ENCODE results near the gene SRPRA. TPM values are rescaled to one million over a fixed set of nuclear protein-coding genes. Genes with fewer than 3 reads are reported as not detected.
A peak's percentile ranks its signal among the peaks of the same experiment; 100 is the strongest.

SRPRA gene
- total and polyA plus RNA-seq, 7 donors, result 7.8 to 66.5 (median 53.2) TPM

- Histone ChIP-seq H3K36me3 (peaks cover 0 to 51% (median 22%) of the 10 kb centered on the region in 4 donors), H3K9me3 (no peaks in the 10 kb centered on the region), H3K27me3 (no peaks in the 10 kb centered on the region), H3K27ac (no peak overlapping the region), H3K4me1 (peaks cover 0 to 7% (median 6%) of the 10 kb centered on the region in 4 donors), H3K4me3 (no peak overlapping the region)
- TF ChIP-seq EP300 (IDR thresholded peaks at IDR 0.05), result no peak
- no peak for TF ChIP-seq POLR2A (IDR thresholded peaks at IDR 0.05)
- TF ChIP-seq CTCF (IDR thresholded peaks at IDR 0.05), result no peak
- no peak for TF ChIP-seq POLR2AphosphoS5 (IDR thresholded peaks at IDR 0.05)
- 89 to 95% methylated on average over 11 of the region's 11 CpGs for WGBS, 2 donors
- DNase-seq, result no peak
- intact Hi-C loops (cut with DNase I), result no loop called here
Measured at GRCh38 chr11:126277322-126277721, 8.6 kb upstream of the SRPRA start.

- DNase-seq, result peak; percentile 70
- no peaks in the 10 kb centered on the region for H3K27me3 ChIP-seq
- no peak for TF ChIP-seq EP300 (IDR thresholded peaks at IDR 0.05)
- H3K9me3 ChIP-seq, result no peaks in the 10 kb centered on the region
- peak overlapping the region; percentile 82 to 92 (median 90) for H3K27ac ChIP-seq
- H3K36me3 ChIP-seq, result peaks cover 14 to 46% (median 33%) of the 10 kb centered on the region in 4 donors
- intact Hi-C loops (cut with DNase I), result loop anchor here (2.0 to 10.0 kb wide), 3 partner anchors 58 to 674 kb away; partner anchors contain the start of genes CDON, FAM118B, RPUSD4 and STT3A
- peak overlapping the region; percentile 74 to 91 (median 80) for H3K4me3 ChIP-seq
- peaks cover 0 to 24% (median 16%) of the 10 kb centered on the region in 4 donors for H3K4me1 ChIP-seq
- 0 to 1% methylated on average over 23 of the region's 23 CpGs for WGBS, 2 donors
Measured at GRCh38 chr11:126268361-126268707, 361 bp downstream of the SRPRA start.

- peak overlapping the region; percentile 82 to 92 (median 90) for H3K27ac ChIP-seq
- H3K4me3 ChIP-seq, result peak overlapping the region; percentile 74 to 91 (median 80)
- TF ChIP-seq CTCF (IDR thresholded peaks at IDR 0.05) (no peak), EP300 (IDR thresholded peaks at IDR 0.05) (no peak), POLR2A (IDR thresholded peaks at IDR 0.05) (no peak), POLR2AphosphoS5 (IDR thresholded peaks at IDR 0.05) (no peak)
- no peaks in the 10 kb centered on the region for H3K9me3 ChIP-seq
- no peaks in the 10 kb centered on the region for H3K27me3 ChIP-seq
- intact Hi-C loops (cut with DNase I), result loop anchor here (2.0 to 10.0 kb wide), 3 partner anchors 57 to 673 kb away; partner anchors contain the start of genes CDON, FAM118B, RPUSD4 and STT3A
- H3K4me1 ChIP-seq, result peaks cover 0 to 24% (median 16%) of the 10 kb centered on the region in 4 donors
- WGBS, 2 donors, result 60 to 78% methylated on average over 6 of the region's 6 CpGs
- DNase-seq, result no peak
- H3K36me3 ChIP-seq, result peaks cover 18 to 47% (median 37%) of the 10 kb centered on the region in 4 donors
Measured at GRCh38 chr11:126267650-126268049, 1.0 kb downstream of the SRPRA start.

GRCh38 chr11:126265811-126266210 is 2.9 kb downstream of the SRPRA start:
- H3K36me3 ChIP-seq, result peaks cover 18 to 65% (median 42%) of the 10 kb centered on the region in 4 donors
- intact Hi-C loops (cut with DNase I), result loop anchor here (5.0 to 10.0 kb wide), 2 partner anchors 204 to 671 kb away; partner anchors contain the start of genes CDON and STT3A
- TF ChIP-seq POLR2AphosphoS5 (IDR thresholded peaks at IDR 0.05), result no peak
- no peak for TF ChIP-seq CTCF (IDR thresholded peaks at IDR 0.05)
- TF ChIP-seq POLR2A (IDR thresholded peaks at IDR 0.05), result no peak
- no peak for TF ChIP-seq EP300 (IDR thresholded peaks at IDR 0.05)

GRCh38 chr11:126263489-126263888 is 5.2 kb downstream of the SRPRA start:
- Histone ChIP-seq H3K36me3 (peaks cover 18 to 66% (median 42%) of the 10 kb centered on the region in 4 donors), H3K4me1 (peaks cover 0 to 14% (median 8%) of the 10 kb centered on the region in 4 donors), H3K4me3 (no peak overlapping the region), H3K27me3 (no peaks in the 10 kb centered on the region), H3K9me3 (no peaks in the 10 kb centered on the region), H3K27ac (no peak overlapping the region)
- WGBS, 2 donors, result 90 to 91% methylated on average over 6 of the region's 6 CpGs
- TF ChIP-seq POLR2AphosphoS5 (IDR thresholded peaks at IDR 0.05), result no peak
- TF ChIP-seq CTCF (IDR thresholded peaks at IDR 0.05), result no peak
- no peak for TF ChIP-seq EP300 (IDR thresholded peaks at IDR 0.05)
- no peak for TF ChIP-seq POLR2A (IDR thresholded peaks at IDR 0.05)
- intact Hi-C loops (cut with DNase I), result loop anchor here (10.0 kb wide), 1 partner anchor 669 kb away; the partner anchor contains the start of gene STT3A
- no peak for DNase-seq

More at GRCh38 chr11:126265811-126266210, 2.9 kb downstream of the SRPRA start:
- WGBS, 2 donors, result 75 to 89% methylated on average over 8 of the region's 8 CpGs
- Histone ChIP-seq H3K27ac (no peak overlapping the region), H3K4me3 (no peak overlapping the region), H3K9me3 (no peaks in the 10 kb centered on the region), H3K27me3 (no peaks in the 10 kb centered on the region), H3K4me1 (peaks cover 0 to 24% (median 16%) of the 10 kb centered on the region in 4 donors)
- DNase-seq, result no peak

Measured in sigmoid colon (tissue), 7 donors.